Raji (cell line): ENCODE results near the gene AQP3.

Source experiments
- POLR2A ChIP-seq: IDR thresholded peaks from 2 replicates; pipeline ENCODE4 v1.6.1; 2011; ENCODE audit warnings: low read depth, low read length, control low read depth; ENCODE audit not compliant: insufficient read depth

AQP3 gene

DNA sequence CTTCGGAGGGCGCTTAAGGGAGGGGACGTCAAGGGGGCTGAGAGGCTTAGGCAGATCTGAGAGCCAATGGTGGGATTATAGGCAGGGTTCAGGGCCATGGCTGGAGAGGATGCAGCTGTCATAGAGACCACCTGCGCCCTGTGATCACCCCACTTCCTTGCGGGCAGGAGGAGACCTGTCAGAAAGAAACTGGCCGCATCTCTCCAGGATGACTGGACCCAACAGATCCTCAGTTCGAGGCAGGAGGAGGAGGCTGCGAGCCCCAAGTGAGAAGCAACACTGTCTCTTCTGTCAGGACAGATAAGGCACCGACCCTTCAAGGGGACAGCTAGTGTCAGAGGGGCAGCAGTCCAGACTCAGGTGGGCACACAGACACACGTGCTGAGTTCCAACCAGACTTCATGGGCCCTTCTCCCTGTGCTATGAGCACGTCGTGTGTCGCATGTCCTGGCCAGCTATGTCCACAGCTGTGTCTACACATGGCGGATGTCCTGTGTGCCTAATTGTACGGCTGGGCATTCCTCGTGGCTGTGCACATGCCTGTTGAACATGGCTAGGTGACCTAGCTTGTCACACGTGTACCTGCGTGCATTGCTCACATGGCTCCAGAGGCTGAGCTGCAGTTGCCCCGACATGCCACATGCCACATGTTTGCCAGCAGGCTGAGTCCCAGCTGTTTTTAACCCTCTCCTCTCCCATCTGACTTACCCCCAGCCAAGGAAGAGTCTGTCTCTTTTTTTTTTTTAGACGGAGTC is 583 bp upstream of the AQP3 start:
- TF ChIP-seq POLR2A, result no peak

DNA sequence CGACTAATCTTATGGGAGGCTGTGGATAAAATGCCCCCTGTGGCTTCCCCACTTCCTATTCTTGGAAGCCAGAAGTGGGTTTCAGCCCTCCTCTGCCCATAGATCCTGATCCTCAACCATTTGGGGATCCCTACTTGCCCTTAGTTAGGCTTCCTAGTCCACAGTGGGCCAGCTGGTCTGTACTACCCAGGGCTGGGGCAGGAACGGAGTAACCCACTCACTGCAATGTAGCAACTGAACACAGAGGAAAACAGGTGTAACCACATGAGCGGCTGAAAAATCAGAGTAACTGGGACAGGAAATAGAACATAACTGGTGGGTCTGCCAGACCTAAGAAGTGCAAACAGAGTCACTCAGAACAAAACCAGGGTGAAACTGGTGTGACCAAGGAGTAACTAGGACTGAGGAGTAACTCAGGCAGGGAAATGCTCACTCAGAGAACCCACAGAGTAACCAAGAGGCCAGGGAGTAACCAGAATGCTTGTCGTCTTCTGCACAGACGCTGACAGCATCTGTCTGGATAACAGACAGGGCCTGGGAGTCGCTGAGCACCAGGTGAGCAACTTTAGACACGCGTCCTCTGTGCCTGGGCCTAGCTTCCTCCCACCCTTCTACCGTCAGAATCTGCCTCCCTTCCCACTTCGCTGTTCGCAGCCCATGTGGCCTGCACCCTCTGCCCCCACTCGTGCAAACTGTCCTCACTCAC is 1.0 kb downstream of the AQP3 start:
- no peak for TF ChIP-seq POLR2A

DNA sequence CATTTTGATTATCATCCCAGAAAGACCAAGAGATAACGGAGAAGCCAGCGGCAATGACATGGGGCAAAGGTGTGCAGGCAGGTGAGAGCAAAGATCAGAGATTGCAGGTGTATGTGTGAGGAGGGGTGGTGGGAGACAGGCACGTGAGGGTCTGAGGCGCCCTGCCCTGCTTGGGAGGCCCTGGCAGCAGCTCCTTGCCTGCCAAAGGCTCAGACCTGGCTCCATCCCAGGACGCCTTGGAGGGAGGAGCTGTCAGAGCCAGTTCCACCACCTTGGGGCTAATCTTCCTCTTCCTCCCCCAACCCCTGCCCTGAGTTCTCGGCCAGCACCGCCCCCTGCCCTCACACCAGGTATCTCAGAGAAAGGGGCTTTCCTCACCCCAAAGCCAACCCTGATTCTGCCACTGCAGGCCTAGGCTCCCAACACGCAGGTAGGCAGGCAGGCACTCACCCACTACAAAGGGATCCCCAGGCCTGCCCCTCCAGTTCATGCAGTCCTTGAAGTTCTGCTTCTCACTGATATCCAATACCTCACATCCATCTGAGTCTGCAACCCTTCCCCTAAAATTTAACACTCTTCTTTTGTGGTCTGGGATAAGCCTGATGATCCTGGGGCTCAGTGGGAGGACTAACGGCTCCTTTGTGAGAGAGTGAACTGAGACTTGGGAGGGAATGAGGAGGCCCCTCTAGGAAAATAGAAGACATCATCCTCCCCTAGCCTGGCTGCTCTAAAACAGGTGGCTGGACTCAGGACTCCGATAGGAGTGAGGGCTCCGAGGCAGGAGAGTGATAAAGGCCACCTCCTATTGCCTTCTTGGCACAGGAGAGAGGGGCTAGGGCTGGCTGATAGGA is 1.8 kb downstream of the AQP3 start:
- no peak for TF ChIP-seq POLR2A

DNA sequence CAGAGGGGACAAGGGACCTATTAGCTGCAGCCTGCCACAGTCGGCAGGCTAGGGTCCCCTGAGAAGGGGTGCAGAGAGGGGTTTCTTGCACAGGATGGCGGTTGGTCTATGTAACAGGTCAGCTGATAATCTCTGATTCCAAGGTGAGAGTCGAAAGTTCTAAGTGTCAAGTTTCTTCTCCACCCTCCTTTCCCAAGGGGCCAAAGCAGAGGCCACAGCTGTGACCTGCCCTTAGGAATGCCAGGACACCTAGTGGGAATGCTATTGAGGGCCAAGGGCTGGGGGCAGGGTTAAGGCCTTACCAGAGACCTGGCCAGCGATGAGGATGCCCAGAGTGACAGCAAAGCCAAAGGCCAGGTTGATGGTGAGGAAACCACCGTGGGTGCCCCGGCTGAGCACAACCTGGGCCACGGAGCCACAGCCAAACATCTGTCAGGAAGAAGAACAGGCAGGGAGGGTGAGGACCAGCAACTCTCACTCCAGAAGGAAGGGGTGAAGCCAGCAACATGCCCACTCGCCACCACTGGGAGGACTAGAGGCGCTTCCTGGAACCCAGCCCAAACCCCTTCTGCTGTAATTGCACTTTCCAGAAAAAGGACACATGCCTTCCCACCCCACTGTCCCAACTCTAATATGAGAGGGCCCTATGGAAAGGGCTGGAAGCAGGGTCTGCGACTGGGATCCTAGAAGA is 3.8 kb downstream of the AQP3 start:
- no peak for TF ChIP-seq POLR2A

DNA sequence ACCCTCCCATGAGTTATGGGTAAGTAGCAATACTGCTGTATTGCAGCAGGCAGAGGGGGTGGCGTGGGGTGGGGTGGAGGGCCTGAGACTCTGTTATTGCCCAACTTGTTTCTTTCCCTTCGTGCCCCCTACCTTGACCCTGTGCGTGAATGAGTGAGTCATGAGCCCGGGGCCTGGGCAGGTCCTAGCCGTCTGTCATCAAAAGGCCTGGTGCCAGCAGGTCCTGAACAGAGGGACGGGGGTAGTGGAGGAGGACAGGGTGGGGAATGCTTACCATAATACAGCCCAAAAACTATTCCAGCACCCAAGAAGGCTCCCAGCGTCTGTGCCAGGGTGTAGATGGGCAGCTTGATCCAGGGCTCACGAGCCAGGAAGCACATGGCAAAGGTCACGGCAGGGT is 4.3 kb downstream of the AQP3 start:
- TF ChIP-seq POLR2A, result no peak

DNA sequence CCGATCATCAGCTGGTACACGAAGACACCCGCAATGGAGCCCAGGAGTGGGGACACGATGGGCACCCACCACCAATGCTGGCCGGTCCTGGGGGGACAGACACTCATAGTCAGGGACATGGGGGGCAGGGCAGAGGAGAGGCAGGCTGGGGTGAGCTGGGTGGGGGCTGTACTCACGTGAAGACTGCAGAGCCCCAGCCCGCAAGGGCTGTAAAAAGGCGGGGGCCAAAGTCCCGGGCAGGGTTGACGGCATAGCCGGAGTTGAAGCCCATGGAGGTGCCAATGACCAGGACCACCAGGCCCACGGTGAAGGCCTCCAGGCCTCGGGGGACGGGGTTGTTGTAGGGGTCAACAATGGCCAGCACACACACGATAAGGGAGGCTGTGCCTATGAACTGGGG is 5.3 kb downstream of the AQP3 start:
- no peak for TF ChIP-seq POLR2A

DNA sequence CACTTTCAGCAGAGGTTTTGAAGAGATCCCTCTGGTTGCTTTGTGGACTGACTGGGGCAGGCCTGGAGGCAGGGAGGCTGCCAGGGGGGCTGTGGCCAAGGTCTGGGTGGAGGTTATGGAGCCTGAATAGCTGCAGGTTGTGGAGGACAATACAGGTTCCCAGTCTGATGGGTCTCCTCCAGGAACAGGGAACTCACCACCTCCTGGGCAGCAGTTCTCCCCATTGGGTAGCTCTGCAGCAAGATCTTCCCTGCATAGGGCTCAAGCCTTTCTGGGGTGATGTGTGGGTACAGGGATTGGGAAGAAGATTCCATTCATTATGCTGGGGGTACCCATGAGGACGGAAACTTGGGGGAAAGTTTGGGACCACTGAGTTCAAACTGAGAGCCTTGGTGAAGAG is 6.8 kb downstream of the AQP3 start:
- no peak for TF ChIP-seq POLR2A

DNA sequence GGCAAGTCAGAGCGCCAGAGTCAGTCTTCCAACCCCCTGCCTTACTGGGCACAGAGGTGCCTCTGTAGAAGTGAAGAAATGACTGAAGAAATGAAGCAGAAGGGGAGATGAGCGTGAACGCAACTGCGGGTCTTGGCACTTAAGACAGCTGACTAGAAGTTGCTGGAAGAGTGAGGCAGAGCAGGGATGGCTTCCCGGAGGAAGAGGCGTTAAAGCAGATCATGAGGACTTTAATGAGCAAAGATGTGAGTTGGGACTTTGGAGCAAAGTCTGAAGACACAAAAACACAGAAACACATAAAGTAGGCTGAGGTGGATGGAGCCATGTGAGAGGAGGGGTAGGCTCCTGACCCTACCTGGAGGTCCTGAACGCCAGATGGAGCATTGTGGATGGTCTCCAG is 7.2 kb downstream of the AQP3 start:
- TF ChIP-seq POLR2A, result no peak

DNA sequence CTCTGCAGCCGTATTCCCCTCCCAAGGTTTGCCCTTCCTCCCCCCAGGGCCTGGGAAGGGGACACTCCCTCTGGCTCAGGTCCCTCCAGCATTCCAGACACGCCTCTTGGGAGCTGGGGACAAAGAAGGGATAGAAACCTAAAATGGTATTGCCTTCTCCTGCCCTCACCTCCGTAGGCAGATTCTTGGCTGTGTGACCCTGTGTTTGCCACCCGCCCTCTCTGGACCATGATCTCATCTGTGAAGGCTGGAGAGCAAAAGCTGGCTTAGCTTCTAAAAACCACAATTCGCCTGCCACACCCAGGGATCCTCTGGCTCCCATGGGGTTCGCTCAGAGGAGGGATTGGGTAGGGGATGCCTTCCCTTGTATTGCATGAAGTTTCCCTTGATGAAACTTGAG is 7.7 kb downstream of the AQP3 start:
- TF ChIP-seq POLR2A, result no peak

DNA sequence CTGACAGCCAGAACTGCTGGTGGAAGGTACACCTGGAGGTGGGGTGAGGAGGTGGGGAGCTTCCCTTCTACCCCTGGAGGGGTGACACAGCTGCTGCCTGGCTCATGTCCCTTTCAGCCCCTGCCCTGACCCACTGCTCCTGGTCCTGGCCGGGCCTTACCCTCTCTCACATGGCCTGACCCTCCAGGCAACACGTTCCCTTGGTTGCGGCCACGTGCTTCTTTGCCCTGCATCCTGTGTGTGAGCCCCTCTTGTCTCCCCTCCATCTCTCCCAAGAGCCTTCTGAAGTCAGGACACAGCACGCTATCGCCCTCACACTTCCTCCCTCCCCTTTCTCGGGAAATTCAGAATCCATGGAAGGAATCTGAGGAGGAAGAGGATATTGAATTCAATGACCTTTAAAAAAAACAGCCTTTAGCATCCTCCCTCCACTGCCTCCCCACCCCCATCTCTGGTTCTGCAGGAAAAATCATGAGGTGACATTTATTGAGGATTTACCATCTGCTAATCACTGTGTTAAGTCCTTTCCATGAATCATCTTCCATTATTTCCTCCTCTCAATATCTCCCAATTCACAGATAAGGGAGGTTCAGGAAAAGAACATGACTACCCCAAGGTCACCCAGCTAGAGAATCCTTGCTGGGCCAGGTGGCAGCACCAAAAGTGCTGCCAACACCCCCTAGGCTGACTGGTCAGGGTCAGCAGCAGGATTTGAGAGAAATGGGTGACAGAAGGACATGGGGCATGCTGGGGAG is 8.3 kb downstream of the AQP3 start:
- no peak for TF ChIP-seq POLR2A

DNA sequence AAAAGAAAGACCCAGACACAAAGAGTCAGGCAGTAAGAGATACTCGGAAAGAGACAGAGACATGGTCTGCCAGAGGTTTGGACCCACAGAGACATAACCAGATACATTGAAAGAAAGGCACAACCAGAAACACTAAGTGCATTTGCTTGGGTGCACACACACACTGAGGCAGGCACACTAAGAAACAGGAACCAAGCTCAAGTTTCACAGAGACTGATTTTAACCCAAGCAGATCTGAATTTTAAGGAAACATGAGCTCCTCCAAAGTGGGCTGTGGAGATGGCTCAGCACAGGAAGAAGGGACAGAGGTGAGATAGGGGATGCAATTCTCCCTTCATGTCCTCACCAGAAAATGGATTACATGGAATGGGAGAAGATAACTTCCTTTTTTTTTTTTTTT is 9.5 kb downstream of the AQP3 start:
- no peak for TF ChIP-seq POLR2A

DNA sequence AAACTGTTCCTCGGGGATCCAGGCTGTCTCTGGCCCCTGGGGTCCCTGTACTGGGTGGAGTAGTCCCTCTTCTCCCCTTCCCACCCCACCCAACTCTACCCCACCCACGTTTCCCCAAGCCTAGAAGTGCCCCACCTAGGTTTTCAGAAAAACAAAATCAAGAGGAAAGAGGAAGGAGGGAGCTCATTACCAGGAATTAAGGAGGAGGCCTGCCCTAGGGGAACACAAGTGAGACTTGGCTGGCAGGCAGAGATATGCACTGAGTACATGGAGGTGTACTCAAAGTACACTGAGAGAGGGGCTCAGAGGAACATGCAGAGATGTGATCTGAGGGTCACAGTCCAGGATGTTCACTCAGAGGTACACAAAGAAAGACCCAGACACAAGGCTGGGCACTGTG is 10.2 kb downstream of the AQP3 start:
- no peak for TF ChIP-seq POLR2A

DNA sequence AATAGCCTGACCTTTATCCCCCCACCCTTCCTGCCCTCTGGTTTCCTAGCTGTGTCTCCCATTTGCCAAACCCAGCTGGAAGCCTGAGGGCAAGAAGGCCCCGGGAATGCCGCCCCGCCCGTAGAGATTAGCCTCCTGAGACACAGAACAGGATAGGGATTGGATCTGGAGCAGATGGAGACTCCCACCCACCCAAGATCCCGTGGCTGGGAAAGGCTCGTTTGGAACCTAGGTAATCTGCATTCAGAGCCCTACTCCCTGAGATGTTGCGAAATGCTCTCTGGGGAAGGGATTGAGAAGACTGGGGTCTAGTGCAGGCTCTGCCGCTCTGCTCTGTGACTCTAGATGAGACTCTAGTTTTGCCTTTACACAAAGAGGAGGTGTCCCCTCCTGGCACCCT is 10.9 kb downstream of the AQP3 start:
- no peak for TF ChIP-seq POLR2A

DNA sequence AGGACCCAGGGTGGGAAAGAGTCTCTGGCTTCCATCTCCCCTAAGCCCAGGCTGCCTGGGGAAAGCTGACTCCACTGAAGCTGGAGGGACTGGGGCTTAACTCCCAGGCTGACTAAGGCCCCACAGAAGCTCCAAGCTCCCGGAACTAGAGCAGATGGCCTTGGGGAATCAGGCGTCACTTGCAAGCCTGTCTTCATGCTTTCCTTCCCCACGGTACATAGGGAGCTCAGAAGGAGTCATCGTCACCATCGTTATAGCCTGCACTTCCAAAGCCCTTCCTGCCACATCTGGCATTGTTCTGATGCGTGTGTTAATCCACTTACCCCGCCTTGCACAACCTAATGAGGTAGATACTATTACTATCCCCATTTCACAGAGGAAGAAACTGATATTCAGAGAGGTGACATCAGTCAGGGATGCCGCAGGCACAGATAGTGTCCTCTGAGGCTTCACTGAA is 11.5 kb downstream of the AQP3 start:
- TF ChIP-seq POLR2A, result no peak

DNA sequence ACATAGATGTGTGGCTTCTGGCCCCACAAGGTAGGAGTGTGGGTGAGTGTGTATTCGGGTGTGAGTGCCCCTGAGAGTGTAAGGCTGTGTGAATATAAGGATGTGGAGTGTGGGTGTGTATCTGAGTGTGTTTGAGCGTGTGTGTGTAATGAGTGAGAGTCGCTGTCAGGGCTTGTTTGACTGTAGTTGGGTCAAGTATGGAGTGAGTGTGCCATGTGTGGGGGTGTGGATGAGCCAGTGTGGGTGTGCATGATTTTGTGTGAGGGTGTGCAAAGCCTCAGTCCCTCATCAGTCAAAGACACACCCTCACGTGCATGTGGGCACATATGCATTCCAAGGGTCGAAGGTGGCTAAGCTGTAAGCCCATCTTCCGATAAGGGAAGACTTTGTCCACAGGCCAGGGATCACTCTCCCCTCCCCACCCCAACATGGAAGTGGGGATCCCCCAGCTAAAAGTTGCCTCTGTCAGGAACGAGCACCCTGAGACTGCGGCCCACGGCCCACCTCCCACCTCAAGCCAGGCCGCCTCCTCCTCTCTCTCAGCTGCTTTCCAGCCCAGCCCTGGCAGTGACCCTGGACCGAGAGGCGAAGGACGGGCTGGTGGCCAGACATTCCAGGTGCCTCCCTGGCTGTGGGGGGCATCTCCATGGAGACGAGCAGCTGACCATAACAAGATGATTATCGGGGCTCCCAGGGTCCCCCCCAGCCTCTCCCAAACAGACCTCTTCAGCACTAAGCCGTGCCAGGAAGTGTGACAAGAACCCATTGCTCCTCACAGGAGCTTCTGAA is 12.9 kb downstream of the AQP3 start:
- TF ChIP-seq POLR2A, result no peak
